SW 1271 (cell line): ENCODE measurements around the gene SHROOM1.
A peak's percentile ranks its signal among the peaks of the same experiment; 100 is the strongest.

Source experiments
- DNase-seq, 2 experiments: peaks; one replicate each; lab custom pipeline; 2025; lab: John Stamatoyannopoulos, UW

SHROOM1 gene

DNA sequence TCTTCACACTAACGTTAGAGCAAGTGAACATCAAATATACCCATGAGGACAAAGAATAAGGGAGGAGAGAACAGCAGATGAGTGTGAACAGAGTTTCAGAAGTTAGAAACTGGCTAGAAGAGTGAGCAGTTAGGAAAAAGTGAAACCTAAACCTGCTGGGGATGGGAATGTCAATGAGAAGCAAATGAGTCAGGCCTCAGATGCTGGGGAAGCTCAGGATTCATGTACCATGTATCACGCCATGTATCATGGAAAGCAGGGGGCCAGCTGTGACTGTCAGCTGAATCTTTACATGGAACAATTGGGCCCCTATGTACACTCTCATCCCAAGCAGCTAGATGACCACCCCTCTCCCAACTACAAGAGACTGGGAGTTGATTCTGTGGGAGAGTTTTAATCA is 19.6 kb upstream of the SHROOM1 start:
- DNase-seq = no peak

DNA sequence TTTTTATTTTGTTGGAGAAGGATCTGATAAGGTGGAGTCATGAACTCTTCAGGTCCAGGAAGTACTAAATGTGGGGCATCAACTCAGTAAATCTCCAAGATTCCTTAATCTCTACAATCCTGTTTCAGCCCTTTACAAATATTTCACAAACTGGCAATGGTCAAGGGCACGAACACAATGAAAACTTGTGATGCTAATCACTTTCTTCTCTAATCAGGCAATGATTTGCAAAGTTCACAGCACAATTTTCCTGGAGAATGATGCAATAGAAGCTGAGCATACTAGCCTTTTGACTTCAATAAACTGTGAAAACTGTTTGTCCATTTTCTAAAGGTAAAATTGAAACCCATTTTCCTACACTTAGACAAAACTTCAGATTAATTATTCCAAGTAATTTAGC is 18.9 kb upstream of the SHROOM1 start:
- DNase-seq = no peak

DNA sequence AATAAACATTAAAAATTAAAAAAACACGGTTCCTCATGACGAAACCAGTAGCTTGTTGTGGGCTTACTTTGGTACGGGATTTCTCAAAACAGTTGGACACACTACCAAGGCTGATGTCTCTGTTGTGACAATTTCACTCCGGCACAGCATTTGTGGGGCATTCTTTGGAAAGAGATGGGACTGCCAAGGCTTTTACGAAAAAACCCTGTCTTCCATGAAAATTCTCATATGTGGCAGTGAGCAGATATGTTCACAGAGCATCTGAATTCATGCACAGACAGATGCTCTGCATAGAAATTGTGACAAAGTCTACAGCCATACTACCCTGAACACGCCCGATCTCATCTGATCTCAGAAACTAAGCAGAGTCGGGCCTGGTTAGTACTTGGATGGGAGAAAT is 17.8 kb upstream of the SHROOM1 start:
- no peak for DNase-seq

DNA sequence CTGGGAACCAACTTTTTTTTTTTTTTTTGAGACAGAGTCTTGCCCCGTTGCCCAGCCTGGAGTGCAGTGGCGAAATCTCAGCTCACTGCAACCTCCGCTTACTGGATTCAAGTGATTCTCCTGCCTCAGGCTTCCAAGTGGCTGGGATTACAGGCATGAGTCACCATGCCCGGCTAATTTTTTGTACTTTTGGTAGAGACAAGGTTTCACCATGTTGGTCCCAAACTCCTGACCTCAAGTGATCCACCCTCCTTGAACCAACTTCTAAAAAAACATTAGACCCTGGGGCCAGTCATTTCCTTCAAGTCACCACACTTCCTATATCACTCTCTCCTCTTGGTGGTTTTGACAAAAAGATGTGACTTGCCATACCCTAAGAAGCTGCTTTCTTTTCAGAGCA is 10.9 kb upstream of the SHROOM1 start:
- no peak for DNase-seq

DNA sequence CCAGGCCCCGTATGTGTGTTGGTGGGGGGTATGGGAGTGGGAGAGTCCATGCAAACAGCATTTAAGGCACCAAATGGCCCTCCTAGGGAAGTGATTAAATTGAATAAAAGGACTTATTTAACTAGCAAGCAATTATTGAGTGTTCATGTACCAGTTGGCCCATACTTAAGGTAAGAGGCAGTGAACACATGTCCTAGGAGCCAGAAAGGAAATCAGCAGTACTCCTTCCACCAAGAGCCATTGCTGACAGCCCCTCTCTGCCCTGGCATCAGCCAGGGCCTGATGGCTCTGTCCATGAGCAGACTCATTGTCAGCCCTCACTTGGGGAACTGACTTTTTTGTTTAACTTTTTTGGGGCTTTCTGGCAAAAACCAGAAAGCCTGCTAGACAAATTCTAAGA is 10.4 kb upstream of the SHROOM1 start:
- no peak for DNase-seq

DNA sequence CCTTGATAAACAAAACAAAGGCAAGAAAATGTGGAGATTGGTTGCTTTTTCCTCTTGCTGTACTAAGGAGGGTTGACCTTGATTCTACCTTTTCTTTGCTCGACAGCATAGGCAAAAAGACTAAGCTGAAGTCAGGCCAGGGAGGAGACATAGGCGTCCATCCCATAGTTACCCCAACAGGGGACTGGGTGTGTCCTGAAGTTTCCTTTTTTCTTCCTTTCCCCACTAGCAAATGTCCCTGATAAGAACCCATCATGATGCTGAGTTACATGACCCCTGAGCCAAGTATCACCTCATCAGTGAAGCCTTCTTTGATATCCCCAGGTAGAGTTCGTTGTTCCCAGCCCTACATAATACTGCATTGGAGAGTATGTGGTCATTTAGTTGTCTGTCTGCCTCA is 9.9 kb upstream of the SHROOM1 start:
- no peak for DNase-seq

DNA sequence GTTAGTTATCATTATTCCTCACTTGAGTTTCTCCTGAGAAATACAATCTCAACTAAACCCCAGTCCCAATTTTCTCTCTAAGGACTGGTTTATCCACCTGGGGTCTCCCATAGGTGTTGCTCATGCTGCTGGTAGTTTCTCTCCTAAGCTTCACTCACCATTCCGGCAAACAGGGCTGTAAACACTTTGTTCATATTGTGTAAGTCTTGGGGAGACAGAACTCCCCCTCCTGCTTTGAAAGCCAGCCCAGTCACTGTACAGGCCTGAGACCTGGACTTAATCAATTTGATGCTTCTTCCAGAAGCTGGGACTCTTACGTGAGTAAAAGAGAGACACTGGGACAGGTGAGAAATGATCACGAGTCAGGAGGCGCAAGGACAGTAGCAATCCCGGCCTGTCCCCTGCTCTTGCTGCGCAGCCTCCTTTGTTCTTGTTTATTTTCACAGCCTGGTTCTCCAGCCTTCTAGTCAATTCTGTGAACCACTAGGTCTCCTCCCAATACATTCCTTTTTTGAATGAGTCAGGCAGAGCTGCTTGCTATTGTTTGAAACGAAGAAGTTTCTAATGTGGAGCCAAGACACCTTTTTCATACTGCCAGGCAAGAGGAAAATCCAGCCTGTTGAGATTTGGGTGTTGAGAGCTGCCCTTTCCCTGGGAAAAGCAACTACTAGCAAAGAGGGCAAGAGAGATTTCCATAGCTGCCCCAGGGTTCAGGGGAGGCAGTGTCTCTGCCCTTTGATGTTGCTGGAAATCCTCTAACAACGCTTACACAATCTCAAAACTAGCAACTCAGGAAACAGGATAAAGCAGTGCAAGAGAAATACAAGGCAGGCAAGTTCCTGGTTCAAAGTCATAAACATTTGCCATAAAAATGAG is 9.2 kb upstream of the SHROOM1 start:
- DNase-seq = no peak

DNA sequence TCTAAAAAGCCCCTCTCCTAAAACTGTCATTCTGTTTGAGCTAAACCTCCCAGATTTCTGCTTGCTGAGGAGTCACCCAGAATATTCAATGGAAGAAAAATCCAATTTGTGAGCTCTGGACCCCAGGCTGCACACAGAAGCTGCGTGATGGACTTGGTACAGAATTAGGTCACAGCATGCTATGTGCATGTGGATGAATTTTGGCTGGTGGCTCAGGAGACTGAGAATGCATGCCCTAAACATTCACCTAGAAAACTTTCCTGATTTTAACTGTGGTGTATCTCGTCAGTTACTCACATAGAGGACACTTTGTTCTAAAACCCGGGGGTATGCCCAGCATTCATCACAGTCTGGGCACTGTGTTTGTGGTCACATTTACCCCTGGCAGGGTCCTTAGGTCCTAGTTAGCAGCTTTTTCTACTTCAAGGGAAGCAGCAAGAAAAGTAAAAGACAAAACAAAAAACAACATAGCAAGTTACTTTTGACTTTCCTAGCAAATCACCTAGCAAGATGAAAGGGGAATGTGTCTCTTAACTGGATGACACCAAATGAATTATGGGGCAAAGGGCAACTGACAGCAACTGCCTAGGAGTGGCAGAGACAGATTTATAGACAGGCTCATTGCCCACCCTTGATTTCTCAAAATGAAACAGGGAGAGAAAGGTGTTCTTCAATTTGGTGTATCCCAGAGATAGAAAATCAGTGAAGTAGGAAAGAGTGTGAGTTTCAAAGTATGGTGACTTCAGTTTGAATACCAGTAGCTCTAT is 8.3 kb upstream of the SHROOM1 start:
- no peak for DNase-seq

DNA sequence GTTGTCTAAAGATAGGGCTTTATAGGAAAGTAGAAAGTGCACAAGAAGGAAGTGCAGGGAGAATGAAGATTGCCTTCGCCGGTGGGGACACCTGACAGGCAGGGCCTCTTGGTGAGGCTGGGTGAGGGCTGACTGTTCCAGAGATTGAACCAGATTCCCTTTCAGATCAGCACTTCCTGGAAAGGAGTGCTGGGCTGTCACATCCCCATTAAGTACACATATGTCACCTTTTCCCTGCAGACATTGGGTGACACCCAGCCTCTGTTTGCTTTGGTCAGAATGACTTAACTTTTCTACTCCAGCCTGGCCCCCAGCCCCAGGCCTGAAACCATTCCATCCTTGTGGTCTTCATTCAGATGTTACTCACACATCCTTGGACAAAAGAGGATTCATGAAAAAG is 7.4 kb upstream of the SHROOM1 start:
- DNase-seq = no peak

DNA sequence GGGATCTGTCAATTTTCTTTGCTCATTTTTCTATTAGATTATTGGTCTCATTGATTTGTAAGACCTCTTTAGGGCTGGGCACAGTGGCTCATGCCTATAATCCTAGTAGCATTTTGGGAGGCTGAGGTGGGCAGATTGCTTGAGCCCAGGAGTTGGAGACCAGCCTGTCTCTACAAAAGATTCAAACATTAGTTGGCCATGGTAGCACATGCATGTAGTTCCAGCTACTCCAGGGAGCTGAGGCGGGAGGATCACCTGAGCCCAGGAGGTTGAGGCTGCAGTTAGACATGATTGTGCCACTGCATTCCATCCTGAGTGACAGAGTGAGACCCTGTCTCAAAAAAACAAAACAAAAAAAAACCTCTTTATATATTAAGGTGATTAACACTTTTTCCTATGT is 6.4 kb upstream of the SHROOM1 start:
- no peak for DNase-seq

DNA sequence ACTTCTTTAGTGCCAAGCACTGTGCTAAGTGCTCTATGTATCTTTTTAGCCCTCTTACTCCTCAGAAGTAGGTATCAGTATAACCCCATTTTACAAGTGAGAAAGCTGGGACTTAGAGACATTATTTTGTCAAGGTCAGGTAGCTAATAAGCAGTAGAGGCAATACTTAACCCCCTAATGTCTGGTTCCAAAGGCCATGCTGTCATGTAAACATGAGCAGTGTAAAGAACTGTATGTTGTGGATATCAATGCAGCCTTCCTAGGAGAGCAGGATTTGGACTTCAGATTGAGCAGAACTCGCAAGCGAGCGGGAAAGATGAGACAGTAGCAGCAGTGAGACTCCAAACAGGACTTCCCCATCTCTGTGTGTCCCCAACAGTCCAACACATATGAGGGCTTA is 3.6 kb upstream of the SHROOM1 start:
- DNase-seq = no peak

DNA sequence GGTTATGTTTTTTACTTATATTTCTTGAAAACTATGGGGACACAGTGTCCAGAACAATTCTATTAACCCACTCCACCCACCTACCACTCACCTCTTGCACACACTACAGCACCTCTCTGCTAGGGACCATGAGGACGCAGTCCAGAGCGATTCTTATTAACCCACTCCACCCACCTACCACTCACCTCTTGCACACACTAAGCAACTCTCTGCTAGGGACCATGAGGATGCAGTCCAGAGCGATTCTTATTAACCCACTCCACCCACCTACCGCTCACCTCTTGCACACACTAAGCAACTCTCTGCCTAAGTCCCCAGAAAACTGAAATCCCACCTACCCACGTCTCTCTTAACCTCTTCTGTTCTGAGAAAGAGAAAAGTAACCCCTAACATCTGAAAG is 2.2 kb upstream of the SHROOM1 start:
- no peak for DNase-seq

DNA sequence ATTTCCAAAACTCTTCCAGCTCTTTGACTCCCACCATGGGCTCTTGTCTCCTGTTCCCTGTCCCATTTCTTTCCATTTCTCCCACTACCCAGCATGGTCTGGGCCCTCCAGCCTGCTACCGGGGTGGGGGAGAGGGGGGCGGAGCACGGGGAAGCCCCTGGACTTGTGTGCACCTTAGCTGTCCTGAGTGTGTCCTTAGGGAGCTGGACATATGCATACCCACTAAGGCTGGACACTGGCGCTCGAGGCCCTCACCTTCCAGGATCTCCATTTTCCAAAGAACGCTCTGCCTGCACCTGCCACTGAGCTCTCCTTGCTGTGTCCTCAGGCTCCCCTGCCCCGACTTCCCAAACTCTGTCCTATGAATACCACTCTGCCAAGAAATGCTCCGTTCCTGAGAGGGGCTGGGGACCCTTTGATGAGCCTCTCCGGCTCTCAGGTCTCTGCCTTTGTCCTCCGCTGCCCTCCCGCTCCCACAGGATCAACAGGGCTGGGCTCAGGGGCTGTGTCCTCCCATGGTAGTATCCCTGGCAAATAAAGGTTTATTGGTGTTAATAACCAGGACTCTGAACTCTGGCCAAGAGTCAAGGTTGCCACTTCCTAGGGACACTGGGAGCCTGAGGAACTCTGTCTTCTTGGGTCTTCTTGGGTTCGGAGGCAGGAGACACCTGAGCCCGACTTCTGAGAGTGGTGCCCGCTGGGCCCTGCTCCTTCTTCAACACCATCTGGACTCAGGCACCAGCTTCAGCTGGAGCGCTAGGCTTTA is 831 bp upstream of the SHROOM1 start:
- no peak for DNase-seq

DNA sequence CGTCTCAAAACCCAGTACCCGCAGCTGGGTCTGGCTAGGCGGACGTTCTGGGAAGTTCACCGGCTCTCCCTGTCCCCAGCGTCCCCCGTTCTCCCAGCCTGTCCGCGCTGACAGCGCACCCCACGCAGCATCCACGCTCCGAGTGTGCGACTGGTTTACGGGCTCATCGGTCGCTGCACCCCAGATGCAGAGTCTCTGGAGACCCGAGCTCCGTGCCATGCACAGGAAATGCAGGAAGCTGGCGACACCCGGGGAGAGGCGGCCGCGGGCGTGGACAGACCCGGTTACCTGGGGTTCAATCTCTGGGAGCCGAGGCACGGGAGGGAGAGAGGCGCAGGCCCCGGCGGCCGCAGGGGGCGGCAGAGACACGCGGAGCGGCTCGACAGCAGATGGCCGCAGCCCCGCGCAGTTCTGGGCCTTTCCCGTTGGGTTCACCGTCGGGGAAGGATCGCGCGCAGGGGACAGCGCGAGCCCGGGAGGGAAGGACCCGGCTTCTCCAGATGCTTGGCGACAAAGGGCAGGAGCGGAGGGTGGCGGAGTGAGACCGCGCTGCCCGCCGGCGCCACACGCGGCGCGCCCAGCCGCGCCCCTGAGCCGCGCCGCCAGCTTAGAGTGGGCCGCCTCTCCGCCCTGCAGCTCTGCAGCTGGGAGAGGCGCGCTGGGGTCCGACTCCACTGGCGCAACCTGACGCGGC is 558 bp downstream of the SHROOM1 start:
- peak; percentile 28 to 71 for DNase-seq

DNA sequence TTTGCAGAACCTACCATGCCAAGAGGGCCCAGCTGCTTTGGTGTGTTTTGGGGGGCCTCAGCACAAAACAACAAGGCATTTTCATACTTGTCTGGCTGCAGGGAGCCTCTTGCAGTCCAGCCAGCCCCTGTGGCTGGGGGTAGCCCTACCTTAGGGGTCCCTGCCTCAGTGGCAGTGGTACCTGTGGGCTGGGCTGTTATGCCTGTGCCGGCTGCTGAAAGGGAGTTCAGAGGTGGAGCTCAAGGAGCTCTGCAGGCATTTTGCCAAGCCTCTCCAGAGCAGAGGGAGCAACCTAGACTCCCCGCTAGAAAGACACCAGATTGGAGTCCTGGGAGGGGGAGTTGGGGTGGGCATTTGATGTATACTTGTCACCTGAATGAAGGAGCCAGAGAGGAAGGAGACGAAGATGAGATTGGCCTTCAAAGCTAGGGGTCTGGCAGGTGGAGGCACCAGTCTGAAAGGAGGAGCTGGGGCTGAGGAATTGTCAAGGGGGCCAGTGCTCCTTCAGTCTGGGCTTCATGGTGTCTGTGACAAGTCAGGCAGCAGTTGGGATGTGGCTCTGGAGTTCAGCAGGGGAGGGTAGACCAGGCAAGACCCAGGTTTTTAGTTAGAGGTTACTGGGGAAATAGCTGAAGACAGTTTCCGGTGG is 1.5 kb downstream of the SHROOM1 start:
- no peak for DNase-seq

DNA sequence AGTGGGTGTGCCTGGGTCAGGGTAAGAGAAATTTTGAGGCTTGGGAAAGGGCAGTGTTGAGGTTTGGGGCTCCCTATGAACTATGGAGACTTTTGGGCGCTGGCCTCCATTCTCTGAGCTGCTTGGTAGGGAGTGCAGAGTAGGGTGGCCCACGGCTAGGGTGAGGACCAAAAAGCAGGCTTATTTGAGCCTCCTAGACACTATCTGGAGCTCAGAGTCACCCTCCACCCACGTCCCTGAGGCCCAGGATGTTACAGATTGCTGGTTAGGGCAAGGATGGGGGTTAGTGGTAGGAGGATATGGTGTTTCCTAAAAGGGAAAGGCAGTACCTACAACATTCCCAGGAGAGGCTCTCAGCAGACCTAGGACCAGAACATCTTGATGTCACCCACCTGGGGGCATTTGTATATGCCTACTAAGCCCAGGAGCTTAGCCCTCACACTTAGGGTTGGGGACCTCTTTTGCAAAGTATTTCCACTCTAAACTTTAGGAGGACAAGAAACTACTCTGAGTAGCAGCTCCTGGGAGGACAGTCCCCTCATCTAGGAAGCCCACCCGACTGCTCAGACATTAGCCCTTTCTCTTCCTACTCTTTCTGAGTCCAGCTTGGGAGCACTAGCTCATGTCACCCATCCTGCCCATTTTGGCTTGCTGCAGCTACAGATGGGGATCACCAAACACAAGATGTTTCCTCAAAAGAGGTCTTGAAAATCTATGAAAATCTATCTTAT is 2.3 kb downstream of the SHROOM1 start:
- no peak for DNase-seq

DNA sequence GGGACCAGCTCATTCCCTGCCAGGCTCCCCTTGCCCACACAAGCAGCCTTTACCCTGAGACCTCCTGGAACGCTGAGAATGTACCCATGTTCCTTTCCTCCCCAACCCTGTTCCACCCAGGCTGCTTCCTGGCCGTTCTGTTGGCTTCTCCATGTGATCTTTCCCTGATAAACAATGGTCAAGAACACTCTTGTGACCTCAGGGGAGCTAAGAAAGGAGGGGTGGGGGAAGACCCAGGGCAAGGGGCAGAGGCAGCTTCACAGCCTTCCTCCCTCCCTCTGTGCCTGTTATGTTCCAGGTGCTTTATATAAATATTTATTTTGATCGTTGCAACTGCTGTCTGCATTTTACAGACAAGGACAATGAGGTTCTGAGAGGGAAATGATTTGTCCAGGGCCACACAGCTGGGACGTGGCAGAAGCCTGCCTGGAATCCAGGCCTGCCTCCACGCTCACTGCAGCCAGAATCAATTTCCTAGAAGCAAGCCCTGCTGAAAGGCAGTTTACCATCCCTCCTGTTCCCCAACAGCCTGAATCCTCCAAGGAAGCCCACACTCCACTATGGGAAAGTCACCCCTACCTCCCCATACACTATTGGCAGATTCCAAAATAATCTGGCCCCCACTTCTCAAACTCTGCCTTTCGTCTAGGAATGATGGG is 3.9 kb downstream of the SHROOM1 start:
- DNase-seq = no peak

DNA sequence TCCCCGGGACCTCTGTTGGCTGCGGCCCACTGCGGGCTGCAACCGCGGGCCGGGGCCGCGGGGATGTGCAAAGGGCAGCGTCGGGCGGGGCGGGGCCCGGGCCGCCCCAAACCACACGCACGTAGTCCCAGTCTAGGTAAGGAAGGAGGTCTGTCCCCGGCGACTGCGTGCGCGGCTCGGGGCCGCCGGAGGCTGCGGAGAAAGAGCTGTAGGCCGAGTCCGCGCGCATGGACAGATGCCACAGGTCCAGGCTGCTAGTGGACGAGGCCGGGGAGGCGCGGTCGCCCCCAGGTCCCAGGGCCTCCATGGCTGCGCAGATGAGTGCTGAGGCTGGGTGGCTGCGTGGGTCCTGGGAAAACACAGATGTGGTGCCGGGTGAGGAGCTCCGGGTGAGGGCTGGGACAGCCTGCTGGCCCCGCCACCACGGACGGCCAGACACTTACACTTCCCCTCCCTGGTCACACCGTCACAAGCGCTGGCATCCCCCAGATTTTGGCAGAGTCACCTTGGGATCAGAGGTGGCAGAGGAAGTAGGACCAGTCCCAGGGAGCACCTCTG is 4.5 kb downstream of the SHROOM1 start:
- no peak for DNase-seq

DNA sequence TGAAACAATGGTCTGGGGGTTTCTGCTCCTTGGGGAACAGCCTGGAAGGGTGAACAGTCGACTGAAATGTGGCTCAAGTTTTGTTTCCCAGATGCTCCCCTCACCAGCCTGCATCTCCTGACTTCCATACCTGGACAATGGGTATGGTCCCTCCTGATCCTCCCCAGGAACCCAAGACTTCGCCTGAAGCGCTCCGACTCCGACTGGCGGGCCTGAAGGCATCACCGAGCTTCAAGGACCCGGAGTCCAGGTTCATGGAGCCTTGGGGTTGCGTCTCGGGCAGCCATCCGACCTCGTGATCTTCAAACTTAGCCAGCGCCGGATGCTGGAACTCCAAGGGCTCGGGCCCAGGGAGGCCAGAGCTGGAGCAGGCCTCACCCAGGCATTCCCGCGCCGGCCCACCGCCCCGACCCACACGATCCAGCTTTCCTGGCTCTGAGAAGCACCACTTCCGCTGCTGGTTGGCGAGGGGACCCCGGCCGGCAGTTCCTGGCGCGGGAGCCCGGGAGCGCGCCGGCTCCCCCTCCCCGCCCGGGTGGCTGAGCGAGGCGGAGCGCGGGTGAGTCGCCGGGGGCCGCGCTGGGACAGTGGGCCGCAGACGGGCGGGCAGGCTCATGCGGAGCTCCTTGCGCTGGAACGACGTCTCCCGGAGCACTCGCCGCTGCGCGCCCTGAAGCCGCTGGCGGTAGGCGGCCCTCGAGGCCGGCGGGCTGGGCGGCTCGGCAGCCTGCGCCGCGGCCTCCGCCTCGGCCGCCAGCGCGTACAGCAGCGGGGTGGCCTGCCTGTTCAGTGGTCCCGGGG is 5.2 kb downstream of the SHROOM1 start:
- no peak for DNase-seq
